ENCODE data around the gene MBTPS1.
"Not testable (repeated sequence)": the region's sequence is repeated elsewhere in the genome, so short reads cannot be mapped to it uniquely, and the experiment has no call there.

Gene MBTPS1

GRCh38 chr16:84136331-84137125, 19.8 kb upstream of the MBTPS1 start:
- DNase-seq = no peak

- no peak for DNase-seq
Observed at GRCh38 chr16:84132527-84133285, 16.0 kb upstream of the MBTPS1 start.

GRCh38 chr16:84131117-84131516, 14.4 kb upstream of the MBTPS1 start:
- DNase-seq = no peak

GRCh38 chr16:84124257-84125073, 7.7 kb upstream of the MBTPS1 start:
- DNase-seq = no peak

GRCh38 chr16:84121007-84121406, 4.3 kb upstream of the MBTPS1 start:
- no peak for DNase-seq

GRCh38 chr16:84120023-84120422, 3.3 kb upstream of the MBTPS1 start:
- DNase-seq = no peak

- no peak for DNase-seq
Observed at GRCh38 chr16:84119368-84119767, 2.6 kb upstream of the MBTPS1 start.

- DNase-seq = not testable (repeated sequence)
Observed at GRCh38 chr16:84118315-84118714, 1.6 kb upstream of the MBTPS1 start.

GRCh38 chr16:84117494-84117843, 727 bp upstream of the MBTPS1 start:
- no peak for DNase-seq

GRCh38 chr16:84115919-84116719, 623 bp downstream of the MBTPS1 start:
- no peak for DNase-seq

- DNase-seq = not testable (repeated sequence)
Observed at GRCh38 chr16:84111949-84112348, 4.8 kb downstream of the MBTPS1 start.

GRCh38 chr16:84111525-84111924, 5.2 kb downstream of the MBTPS1 start:
- no peak for DNase-seq

GRCh38 chr16:84110527-84110926, 6.2 kb downstream of the MBTPS1 start:
- no peak for DNase-seq

- no peak for DNase-seq
Observed at GRCh38 chr16:84109598-84110335, 7.0 kb downstream of the MBTPS1 start.

GRCh38 chr16:84107921-84108320, 8.8 kb downstream of the MBTPS1 start:
- no peak for DNase-seq

GRCh38 chr16:84105948-84106740, 10.6 kb downstream of the MBTPS1 start:
- DNase-seq = no peak

- no peak for DNase-seq
Observed at GRCh38 chr16:84105301-84105815, 11.4 kb downstream of the MBTPS1 start.

- no peak for DNase-seq
Observed at GRCh38 chr16:84104231-84104630, 12.5 kb downstream of the MBTPS1 start.

GRCh38 chr16:84103678-84104077, 13.1 kb downstream of the MBTPS1 start:
- DNase-seq = no peak

GRCh38 chr16:84098939-84099338, 17.8 kb downstream of the MBTPS1 start:
- no peak for DNase-seq

All from activated CD8-positive, alpha-beta memory T cell treated with anti-CD3 and anti-CD28 coated beads for 24 hours (primary cell).